Neural crest cell (in vitro differentiated cells): ENCODE data around the gene ARMH3. TPM values are rescaled to one million over a fixed set of nuclear protein-coding genes. Genes with fewer than 3 reads are reported as not detected.

Source experiments
- DNase-seq: peaks from one replicate; pipeline ENCODE4 v3.0.0; 2021; ENCODE audit warnings: low read depth, mixed read lengths, low spot score
- H3K27ac Mint-ChIP-seq: one replicate; pipeline ENCODE4 v1.8.0; 2021; ENCODE audit warnings: mild to moderate bottlenecking, mixed read lengths; ENCODE audit not compliant: unreplicated experiment
- H3K27me3 Mint-ChIP-seq: 2 replicates; pipeline ENCODE4 v1.8.0; 2021; ENCODE audit warnings: low read depth, mild to moderate bottlenecking, mixed read lengths
- H3K36me3 Mint-ChIP-seq: 2 replicates; pipeline ENCODE4 v1.8.0; 2021; ENCODE audit warnings: low read depth, mild to moderate bottlenecking, mixed read lengths
- H3K4me1 Mint-ChIP-seq: 2 replicates; pipeline ENCODE4 v1.8.0; 2021; ENCODE audit warnings: mixed read lengths
- H3K4me3 Mint-ChIP-seq: one replicate; pipeline ENCODE4 v1.8.0; 2021; ENCODE audit warnings: mild to moderate bottlenecking, mixed read lengths
- H3K9me3 Mint-ChIP-seq: 2 replicates; pipeline ENCODE4 v1.8.0; 2021; ENCODE audit warnings: mixed read lengths
- CTCF ChIP-seq: fragments of 200-600 bp; sonication (generic); conservative IDR thresholded peaks from 2 replicates; pipeline ENCODE4 v1.5.0; 2021; ENCODE audit warnings: antibody characterized with exemption, mild to moderate bottlenecking
- total RNA-seq: library from RNA; stranded (reverse); gene quantifications from 2 replicates; pipeline ENCODE4 v1.2.1, GENCODE V29; 2021

ARMH3 gene
- total RNA-seq, 1 donor from 2014 or later, result 24.4 TPM

GRCh38 chr10:101972761-101973160 lies 83.2 kb downstream of the ARMH3 start:
- Mint-ChIP-seq H3K27me3 (no peaks in the 10 kb centered on the region), H3K4me3 (no peak overlapping the region), H3K4me1 (peaks cover 15% of the 10 kb centered on the region), H3K36me3 (peaks cover 13% of the 10 kb centered on the region), H3K27ac (no peak overlapping the region), H3K9me3 (no peaks in the 10 kb centered on the region)
- TF ChIP-seq CTCF, result no peak
- no peak for DNase-seq

- H3K36me3 Mint-ChIP-seq, result peaks cover 10% of the 10 kb centered on the region
- H3K27ac Mint-ChIP-seq, result no peak overlapping the region
- H3K4me1 Mint-ChIP-seq, result peaks cover 15% of the 10 kb centered on the region
- TF ChIP-seq CTCF, result no peak
- no peak for DNase-seq
- H3K27me3 Mint-ChIP-seq, result no peaks in the 10 kb centered on the region
- no peaks in the 10 kb centered on the region for H3K9me3 Mint-ChIP-seq
- H3K4me3 Mint-ChIP-seq, result no peak overlapping the region
These were observed 86.5 kb downstream of the ARMH3 start for GRCh38 chr10:101969412-101969922.

- H3K9me3 Mint-ChIP-seq, result no peaks in the 10 kb centered on the region
- no peak overlapping the region for H3K27ac Mint-ChIP-seq
- peaks cover 13% of the 10 kb centered on the region for H3K4me1 Mint-ChIP-seq
- no peak for TF ChIP-seq CTCF
- peaks cover 9% of the 10 kb centered on the region for H3K36me3 Mint-ChIP-seq
- no peak overlapping the region for H3K4me3 Mint-ChIP-seq
- DNase-seq, result no peak
- no peaks in the 10 kb centered on the region for H3K27me3 Mint-ChIP-seq
These were observed 87.0 kb downstream of the ARMH3 start for GRCh38 chr10:101968940-101969321.

GRCh38 chr10:101968286-101968939 lies 87.6 kb downstream of the ARMH3 start:
- H3K27ac Mint-ChIP-seq, result no peak overlapping the region
- peaks cover 7% of the 10 kb centered on the region for H3K4me1 Mint-ChIP-seq
- H3K9me3 Mint-ChIP-seq, result no peaks in the 10 kb centered on the region
- no peak for TF ChIP-seq CTCF
- no peak for DNase-seq
- no peaks in the 10 kb centered on the region for H3K27me3 Mint-ChIP-seq
- H3K4me3 Mint-ChIP-seq, result no peak overlapping the region
- peaks cover 6% of the 10 kb centered on the region for H3K36me3 Mint-ChIP-seq

GRCh38 chr10:101967713-101968112 lies 88.3 kb downstream of the ARMH3 start:
- no peaks in the 10 kb centered on the region for H3K27me3 Mint-ChIP-seq
- TF ChIP-seq CTCF, result no peak
- peaks cover 4% of the 10 kb centered on the region for H3K4me1 Mint-ChIP-seq
- no peak overlapping the region for H3K27ac Mint-ChIP-seq
- H3K9me3 Mint-ChIP-seq, result no peaks in the 10 kb centered on the region
- peaks cover 5% of the 10 kb centered on the region for H3K36me3 Mint-ChIP-seq
- no peak overlapping the region for H3K4me3 Mint-ChIP-seq
- no peak for DNase-seq
